ENCODE results near the gene MAP3K8.
A peak's percentile ranks its signal among the peaks of the same experiment; 100 is the strongest.

MAP3K8 gene

DNA sequence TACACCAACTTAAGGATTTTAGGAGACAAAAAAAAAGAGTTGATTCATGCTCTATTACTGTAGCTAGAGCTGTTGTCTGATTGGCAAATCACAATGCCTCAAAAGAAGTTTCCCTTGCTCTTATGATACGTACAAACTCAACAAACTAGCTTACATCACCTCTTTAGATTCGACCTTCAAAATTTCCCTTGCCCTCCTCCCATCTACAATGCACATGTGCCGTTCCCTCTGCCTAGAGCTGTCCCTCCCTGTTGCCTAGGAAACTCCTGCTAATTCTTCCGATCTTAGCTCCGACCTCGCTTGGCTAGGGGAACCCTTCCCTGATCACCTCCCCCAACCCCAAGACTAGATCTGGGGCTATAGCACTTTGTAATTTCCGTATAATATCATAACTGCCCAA, 55.4 kb downstream of the MAP3K8 start:
- no peak for DNase-seq

DNA sequence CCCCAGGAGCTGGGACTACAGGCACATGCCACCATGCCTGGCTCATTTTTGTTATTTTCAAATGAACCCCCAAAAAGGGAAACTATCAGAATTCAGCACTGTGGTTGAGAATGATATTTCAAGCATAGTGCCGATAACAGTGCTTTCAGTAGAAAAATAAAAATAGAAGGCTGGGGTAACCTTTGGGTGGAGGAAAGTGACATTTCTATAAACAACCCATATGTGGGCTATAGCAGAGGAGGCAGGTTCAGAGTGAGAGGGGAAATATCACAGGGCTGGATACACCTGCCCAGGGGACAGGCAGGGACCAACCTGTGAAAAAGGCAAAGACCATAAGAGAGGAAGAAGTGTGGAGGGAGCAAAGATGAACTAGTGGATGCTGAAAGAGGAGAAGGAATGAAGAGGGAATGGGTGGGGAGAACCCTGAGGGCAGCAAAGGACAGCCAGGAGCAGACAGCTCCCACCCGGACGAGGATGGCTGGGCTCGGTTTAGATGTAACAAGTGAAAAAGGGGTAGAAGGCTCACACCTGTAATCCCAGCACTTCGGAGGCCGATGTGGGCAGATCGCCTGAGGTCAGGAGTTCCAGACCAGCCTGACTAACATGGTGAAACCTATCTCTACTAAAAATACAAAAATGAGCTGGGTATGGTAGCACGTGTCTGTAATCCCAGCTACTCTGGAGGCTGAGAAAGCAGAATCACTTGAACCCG, 56.5 kb downstream of the MAP3K8 start:
- DNase-seq, result no peak

DNA sequence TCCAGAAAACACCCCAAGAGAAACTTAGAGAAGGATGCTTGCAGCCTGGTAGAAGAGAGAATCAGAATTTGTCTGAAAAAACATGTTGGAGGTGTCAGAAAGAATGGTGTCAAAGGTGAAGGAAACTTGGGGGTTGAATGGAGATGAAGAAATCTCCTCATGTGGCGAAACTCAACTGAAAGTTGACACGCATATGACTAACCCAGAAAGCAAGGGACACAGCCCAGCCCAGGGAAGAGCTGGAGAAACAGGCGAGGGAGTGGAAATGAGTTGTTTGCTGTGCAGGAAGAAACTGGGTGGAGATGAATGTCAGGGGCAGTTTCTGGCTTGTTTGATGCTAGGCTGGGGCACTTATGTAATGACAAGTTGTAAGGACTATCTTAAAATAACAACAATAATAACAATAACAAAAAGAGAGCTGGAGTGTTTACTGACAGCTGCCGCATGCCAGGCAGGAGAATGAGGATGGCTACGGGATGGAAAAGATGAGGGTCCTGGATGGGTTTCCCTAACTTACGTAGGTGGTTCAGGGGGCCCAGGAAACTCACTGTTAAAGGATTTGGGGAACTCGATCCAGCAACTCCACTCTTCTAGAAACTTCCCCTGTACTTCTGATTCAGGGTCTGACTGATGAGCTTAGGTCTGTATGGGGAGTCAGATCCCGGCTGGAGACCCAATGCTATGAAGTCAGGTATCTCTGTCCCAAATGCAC, 57.4 kb downstream of the MAP3K8 start:
- DNase-seq, result no peak

DNA sequence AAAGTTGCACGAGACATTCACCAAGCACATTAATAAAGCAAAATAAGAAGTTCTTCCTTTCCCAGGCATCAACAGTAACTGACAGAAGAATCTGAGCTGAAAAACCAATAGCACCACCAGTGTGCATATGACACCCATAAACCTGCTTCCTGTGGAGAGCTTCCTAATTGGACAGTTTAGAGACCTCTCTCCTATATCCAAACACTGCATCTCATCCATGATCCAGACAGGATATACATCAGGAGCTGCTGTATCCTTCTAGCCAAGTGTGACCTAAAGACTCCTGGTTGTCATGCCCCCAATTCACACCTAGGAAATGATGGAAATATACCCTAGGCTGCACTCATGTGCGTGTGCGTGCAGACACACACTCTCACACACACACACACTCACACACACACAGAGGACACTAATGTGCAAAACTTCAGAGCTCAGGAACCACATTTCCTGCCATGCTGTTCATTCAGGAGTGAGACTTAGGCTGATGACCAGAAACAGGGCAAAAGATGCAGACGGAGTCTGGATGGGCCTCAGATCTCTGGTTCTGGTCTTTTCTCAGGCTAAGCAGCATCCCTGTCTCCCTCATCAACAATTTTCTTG, 58.0 kb downstream of the MAP3K8 start:
- DNase-seq, result no peak

DNA sequence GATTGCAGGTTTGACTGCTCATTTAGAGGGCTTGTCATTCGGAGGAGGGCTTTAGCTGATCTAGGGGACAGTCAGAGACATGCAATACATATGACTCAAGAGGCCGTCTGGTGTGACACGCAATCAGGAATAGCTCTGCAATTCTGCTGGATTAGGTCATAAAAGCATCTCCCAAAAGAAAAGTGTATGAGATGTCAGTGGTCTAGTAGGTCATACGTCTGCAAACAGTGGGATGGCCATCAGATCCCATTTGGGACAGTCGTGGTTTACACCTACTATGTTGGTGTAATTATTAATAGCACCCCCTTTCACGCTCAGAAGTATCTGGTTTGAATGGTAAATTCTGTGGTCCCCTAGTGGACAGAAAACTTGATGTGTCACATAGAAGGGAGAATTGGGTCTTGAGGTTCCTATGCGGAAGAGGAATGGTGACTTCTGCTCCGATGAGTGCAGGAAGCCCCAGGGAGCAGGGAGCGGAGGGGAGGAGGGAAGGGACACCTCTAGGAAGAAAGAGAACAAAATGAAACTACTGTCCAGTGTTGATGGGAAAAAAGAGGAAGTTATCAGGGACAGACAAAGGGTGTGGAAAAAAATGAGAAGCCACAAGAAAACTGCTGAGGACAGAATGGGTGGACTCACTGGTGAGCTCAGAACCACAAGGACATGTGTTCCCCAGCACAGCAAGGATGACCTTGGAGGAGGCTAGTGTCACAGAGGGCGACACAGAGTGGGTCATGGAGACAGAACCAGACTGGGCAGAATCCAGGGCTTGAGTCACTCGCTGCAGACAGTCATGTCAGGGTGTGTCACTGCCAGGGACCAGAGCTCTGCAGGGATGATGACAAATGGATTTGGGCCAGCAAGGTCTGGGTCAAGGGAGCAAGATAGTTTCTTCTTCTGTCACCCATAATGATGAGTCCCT, 59.9 kb downstream of the MAP3K8 start:
- peak in 19 of 58 donors; percentile 2 to 61 (median 14) for DNase-seq

DNA sequence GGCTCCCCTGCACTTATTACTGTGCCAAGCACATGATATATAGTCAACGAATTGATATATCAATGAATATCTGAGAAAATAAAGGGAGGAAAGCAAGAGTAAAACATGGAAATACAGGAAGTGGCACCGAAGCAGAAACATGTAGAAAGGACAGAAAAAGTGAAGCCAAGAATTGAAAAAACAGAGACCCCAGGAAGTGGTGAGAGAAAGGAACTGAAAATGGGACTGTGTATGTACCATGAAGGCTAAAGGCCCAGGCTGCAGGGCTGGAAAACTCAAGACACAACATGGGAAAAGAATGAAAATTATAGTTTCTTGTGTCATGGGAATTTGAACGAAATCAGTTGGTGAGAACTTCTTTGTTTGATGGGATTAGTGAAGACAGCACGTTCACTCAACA, 60.6 kb downstream of the MAP3K8 start:
- DNase-seq, result no peak

DNA sequence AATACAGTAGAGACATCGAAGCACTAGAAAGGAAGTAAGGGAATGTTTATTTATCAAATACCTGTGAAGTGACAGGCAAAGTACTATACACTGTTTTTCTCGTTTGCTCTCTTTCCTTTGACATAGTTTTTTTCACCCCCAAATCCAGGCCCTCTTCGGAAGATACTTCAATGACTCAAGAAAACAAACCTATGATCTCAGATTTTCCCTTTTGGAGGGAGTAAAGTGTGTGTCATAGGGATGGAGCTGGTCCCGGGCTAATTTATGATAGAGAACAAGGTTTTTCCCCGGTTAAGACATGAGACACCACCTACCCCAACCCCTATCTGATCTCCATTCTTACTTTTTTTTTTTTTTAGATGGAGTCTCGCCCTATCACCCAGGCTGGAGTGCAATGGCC, 61.7 kb downstream of the MAP3K8 start:
- no peak for DNase-seq

DNA sequence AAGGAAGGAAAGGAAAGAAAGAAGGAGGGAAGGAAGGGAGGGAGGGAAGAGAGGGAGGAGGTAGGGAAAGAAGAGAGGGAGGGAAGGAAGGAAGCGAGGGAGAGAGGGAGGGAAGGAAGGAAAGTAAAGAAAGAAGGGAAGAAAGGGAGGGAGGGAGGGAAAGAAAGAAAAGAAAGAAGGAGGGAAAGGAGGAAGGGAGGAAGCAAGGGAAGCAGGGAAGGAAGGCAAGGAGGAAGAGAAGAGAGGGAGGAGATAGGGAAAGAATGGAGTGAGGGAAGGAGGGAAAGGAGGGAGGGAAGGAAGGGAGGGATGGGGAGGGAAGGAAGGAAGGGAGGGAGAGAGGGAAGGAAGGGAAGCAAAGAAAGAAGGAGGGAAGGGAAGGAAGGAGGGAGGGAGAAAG, 65.8 kb downstream of the MAP3K8 start:
- no peak for DNase-seq

DNA sequence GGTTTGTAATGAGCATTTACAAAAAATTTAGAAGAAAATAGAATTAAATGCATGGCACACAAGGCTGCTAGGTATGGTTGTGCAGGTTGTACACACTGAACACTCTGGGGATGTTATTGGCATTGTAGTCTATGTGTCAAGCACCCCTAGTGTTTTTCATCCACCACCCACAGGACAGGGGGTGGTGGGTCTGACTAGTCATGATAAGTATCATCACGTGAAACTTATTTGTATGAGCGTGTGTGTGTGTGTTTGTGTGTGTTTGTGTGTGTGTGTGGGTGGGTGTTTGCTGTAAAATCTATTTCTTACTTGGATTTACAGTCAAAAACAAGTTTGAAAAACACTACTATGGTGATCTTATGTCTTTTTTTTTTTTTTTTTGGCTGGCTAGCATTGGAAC, 66.5 kb downstream of the MAP3K8 start:
- DNase-seq, result no peak

DNA sequence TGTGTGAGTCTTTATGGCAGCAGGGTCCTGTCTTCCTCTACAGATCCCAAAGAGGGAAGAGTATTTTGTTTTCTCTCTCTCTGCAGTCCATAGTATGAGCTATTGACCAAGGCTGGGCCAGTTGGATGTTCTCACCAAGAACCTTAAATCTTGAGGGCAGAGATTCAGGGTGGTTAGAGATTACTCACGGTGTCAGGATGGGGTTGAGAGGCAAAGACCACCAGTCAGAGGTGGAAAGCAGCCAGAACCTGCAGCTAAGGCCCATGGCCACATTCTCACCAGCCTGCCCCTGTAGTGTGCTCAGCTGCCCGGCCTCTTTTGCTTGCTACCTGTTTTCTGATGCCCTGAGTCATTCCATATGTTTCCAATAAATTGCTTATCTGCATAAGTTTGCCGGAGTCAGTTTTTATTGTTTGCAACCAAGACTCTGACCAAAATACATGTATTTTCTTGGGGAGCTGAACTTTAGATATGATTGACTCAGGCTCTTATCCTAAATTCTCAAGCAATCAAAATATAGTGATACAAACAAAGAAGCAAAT, 67.0 kb downstream of the MAP3K8 start:
- no peak for DNase-seq

DNA sequence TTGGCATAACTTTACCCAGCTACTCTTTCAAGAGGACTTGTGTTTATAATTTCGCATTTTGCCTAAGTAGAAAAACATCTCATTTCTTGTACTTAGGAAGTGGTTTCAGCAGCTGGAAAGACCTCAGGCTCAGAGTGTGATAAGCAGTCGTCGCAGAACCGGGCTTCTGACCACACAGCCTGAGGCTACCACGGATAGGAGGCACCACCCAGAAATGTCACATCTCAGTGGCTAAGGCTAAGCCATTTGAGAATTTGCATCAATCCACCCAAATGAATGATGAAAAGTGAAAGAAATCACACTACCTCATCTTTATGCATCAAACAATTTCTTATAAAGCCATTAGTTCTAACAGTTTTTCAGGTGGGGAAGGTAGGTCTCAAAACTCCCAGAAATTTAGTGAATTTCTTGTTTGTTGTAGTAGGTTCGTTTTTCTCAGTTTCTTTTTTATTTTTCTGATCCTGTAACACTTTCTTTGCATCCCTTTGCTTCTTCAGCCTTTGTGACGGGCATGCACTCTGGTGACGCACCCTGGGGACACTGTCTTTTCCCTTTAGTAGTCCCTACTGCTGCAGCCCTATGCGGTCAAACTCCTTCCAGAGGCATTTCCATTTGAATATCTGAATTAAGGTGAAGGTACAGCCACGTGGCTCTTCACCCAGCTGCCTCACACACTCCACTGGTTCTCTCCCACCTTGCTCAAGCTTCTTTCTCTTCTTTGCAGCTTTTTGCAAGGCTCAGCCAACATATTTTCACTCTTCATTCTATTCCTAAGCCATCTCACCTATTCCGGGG, 68.5 kb downstream of the MAP3K8 start:
- DNase-seq, result no peak

DNA sequence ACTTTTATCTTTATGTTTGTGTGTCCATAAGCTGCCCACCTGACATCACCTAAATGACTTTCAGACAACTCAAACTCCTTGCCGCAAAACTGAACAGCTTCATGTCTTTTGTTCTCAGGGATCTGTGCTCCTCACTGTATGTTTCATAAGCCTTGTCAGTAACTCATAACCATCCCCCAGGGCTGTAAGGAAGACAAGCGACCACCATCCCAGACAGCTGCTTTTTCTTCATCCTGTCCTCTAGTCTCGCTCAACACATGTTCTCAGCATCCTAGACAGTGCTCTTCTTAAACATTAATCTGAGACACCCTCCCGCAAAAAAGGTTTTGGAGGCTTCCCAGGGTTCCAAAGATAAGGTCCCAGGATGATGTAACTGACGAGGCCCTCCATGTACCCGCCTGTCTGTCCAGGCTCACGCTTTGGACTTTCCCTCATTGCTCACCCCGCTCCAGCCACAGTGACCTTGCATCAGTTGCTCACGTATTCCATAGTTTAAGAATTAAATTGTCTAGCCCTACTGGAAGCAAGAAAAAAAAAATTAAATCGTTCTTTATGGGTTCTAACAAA, 69.8 kb downstream of the MAP3K8 start:
- DNase-seq, result no peak

DNA sequence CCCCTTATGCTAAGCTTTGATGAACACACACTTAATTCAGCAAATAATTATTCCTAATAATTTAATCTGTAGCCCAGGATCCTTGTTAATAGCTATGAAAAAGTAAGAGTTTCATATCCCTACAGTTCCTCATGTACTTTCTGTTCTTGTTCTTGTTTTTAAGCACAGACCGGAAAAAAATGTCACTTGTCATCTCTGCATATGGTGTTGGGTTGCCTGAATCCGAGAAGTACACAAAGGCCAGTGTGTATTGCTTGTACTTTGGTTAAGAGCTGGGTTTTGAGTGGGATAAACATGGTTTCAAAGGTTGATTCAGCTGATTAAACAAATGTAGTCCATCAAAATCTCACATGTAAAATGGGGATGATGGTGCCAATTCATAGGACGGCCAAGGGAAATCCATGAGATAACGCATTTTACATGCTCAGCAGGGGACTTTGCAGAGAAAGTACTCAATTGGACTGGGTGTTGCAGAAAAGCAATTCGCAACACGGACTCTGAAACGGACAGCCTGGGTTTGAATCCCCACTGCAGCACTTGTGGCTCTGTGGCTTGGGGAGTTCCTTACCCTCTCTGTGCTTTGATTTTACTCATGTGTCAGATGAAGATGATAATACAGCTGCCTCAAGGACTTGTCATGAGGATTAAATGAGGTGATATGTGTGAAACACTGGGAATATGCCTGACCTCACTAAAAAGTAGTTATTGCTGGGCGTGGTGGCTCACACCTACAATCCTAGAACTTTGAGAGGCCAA, 71.7 kb downstream of the MAP3K8 start:
- DNase-seq, result no peak

DNA sequence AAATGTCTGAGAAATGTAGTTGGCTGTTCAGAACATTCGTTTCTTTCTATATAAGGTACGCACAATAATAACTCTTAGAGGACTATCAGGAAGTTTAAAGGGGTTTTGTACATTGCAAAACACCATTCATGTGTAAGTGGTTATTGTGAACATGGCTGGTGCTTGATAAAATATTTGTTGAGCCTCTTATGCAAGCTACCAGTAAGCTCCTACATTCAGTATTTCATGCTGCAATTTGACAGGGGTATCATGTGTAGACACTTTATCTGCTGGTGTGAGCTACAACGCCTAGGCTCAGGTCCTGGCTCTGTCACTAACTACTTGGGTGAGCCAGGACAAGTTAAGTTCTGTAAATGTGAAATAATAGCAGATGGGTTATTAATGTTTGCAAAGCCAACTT, 75.5 kb downstream of the MAP3K8 start:
- no peak for DNase-seq

DNA sequence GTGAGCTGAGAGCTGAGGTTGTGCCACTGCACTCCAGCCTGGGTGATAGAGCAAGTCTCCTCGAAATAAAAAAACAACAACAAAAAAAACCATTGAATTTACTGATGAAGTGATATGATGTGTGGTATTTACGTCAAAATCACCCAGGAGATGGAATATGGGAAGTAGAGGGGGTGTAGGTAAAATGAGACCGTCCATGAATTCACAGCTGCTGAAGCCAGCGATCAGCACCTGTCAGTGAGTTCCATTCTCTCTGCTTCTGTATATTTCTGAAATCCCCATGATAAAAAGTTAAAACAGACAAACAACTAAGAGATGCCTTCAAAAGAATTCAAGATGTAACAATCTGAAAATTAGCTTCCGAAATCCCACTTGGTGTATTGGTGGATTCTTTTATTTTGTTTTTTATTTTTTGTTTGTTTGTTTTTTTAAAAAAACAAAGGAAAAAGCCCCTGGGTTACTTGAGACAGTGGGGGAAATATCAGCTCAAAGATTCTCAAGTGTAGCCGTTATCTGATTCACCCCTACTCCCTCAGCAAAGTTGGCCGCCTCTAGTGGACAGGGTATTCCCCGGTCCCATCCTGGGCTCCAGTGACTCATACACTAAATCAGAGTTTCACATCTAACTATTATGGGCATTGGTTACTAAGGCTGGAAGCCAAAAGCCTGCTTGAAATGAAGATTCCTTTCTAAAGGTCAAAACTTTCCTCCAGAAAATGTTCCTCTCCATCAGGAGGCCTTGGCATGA, 76.4 kb downstream of the MAP3K8 start:
- no peak for DNase-seq

DNA sequence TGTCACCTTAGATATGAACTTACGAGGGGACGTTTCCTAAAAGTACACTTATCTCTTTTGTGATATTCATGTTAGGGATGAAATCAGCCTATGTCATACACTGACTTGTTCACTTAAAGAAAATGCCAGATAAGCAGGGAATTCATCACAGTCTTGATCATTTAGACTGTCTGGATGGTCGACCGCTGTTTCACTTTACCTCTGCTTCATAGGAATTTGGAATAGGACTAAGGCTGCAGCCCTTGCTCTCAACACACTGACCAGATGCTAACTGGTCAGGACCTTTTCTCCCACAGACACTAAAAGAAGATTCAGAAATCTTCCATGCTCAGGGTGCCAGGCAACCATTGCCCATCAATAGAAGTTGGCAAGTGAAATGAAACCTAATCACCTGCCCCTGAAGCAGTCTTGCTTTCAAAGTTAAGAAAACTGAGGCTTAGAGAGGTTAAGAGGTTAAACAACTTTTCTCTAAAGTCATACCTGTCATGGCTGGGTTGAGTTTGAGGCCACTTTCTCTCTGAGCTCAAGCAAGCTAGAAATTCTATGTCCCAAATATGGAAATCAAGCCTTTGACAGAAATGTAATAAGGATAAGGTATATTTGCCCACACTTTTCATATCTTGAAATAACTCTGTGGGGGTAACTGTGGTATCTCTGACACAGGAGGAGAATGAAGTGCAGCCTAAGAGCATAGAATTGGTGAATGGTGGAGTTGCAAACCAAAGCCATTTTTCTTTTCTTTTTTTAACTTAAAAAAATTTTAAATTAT, 77.1 kb downstream of the MAP3K8 start:
- no peak for DNase-seq

Measured in anterior cingulate cortex (tissue), 58 donors.